Forelimb muscle (tissue), 1 donor: ENCODE results near the gene C11orf54. TPM values are rescaled to one million over a fixed set of nuclear protein-coding genes. Genes with fewer than 3 reads are reported as not detected.

Experiments used
- polyA plus RNA-seq: library from polyadenylated mRNA; unstranded; fragments of 120-200 nt; gene quantifications from one replicate; pipeline ENCODE4 v1.2.1, GENCODE V29; 2013; ENCODE audit not compliant: insufficient read length

The C11orf54 gene
- polyA plus RNA-seq, 1 donor = 38.4 TPM

Other genes starting within 250 kb of the C11orf54 start
- 9.2 TPM for gene SMCO4, start 198.3 kb upstream of the C11orf54 start, polyA plus RNA-seq
- gene CEP295, start 80.0 kb upstream of the C11orf54 start, polyA plus RNA-seq = 11.2 TPM
- gene TAF1D, start 177 bp upstream of the C11orf54 start, polyA plus RNA-seq = 110 TPM
- 19.8 TPM for gene MED17, start 42.6 kb downstream of the C11orf54 start, polyA plus RNA-seq
- 0.48 TPM for gene VSTM5, start 108.9 kb downstream of the C11orf54 start, polyA plus RNA-seq